HG02610 (cell line): ENCODE measurements around the gene GJC1.
"Not testable (repeated sequence)": the region's sequence is repeated elsewhere in the genome, so short reads cannot be mapped to it uniquely, and the experiment has no call there.

Source experiments
- ATAC-seq: cut with Tn5 transposase; IDR thresholded peaks from one replicate; pipeline ENCODE4 v1.9.1; 2021; ENCODE audit warnings: mild to moderate bottlenecking, moderate library complexity; ENCODE audit not compliant: unreplicated experiment

GJC1 gene

GRCh38 chr17:44846206-44846605 is 16.1 kb upstream of the GJC1 start:
- ATAC-seq = no peak

- no peak for ATAC-seq
Observed at GRCh38 chr17:44844390-44844830, 14.3 kb upstream of the GJC1 start.

- no peak for ATAC-seq
Observed at GRCh38 chr17:44842748-44843147, 12.7 kb upstream of the GJC1 start.

GRCh38 chr17:44840936-44841335 is 10.8 kb upstream of the GJC1 start:
- no peak for ATAC-seq

GRCh38 chr17:44840274-44840673 is 10.2 kb upstream of the GJC1 start:
- no peak for ATAC-seq

GRCh38 chr17:44837196-44837595 is 7.1 kb upstream of the GJC1 start:
- ATAC-seq = no peak

GRCh38 chr17:44832805-44833204 is 2.7 kb upstream of the GJC1 start:
- ATAC-seq = no peak

GRCh38 chr17:44831371-44831770 is 1.3 kb upstream of the GJC1 start:
- ATAC-seq = no peak

- ATAC-seq = no peak
Observed at GRCh38 chr17:44830359-44831288, 537 bp upstream of the GJC1 start.

GRCh38 chr17:44828919-44829522 is 1.1 kb downstream of the GJC1 start:
- no peak for ATAC-seq

- ATAC-seq = no peak
Observed at GRCh38 chr17:44827863-44828262, 2.2 kb downstream of the GJC1 start.

GRCh38 chr17:44826123-44826790 is 3.8 kb downstream of the GJC1 start:
- no peak for ATAC-seq

- not testable (repeated sequence) for ATAC-seq
Observed at GRCh38 chr17:44825236-44825635, 4.9 kb downstream of the GJC1 start.

- ATAC-seq = no peak
Observed at GRCh38 chr17:44820631-44821212, 9.4 kb downstream of the GJC1 start.

GRCh38 chr17:44818508-44818907 is 11.6 kb downstream of the GJC1 start:
- ATAC-seq = not testable (repeated sequence)

- ATAC-seq = no peak
Observed at GRCh38 chr17:44812263-44812662, 17.8 kb downstream of the GJC1 start.

- not testable (repeated sequence) for ATAC-seq
Observed at GRCh38 chr17:44808656-44809388, 21.3 kb downstream of the GJC1 start.

- ATAC-seq = no peak
Observed at GRCh38 chr17:44808156-44808555, 21.9 kb downstream of the GJC1 start.

GRCh38 chr17:44807817-44808155 is 22.3 kb downstream of the GJC1 start:
- no peak for ATAC-seq

- ATAC-seq = no peak
Observed at GRCh38 chr17:44807093-44807816, 22.8 kb downstream of the GJC1 start.
